Heart right ventricle (tissue), 16 donors: ENCODE data around the gene EML4. TPM values are rescaled to one million over a fixed set of nuclear protein-coding genes. Genes with fewer than 3 reads are reported as not detected.

Experiments used
- ATAC-seq, 8 donors: fragments of 200-7000 bp; cut with Tn5 transposase; one replicate each; pipeline ENCODE4 v1.9.1; 2020; ENCODE audit warnings: mild to moderate bottlenecking in 8 of 8, moderate library complexity in 8 of 8, moderate number of reproducible peaks in 1 of 8
- DNase-seq, 2 donors: peaks; one replicate each; pipeline ENCODE4 v3.0.0-alpha.2; 2020
- H3K27ac ChIP-seq, 10 donors: fragments of 200-600 bp; sonication (generic) in 2 of 10; one replicate each; pipeline versions ENCODE4 v1.5.0 to v1.8.0; 2020 to 2022; ENCODE audit warnings: mild to moderate bottlenecking in 3 of 10
- H3K27me3 ChIP-seq, 7 donors: fragments of 200-600 bp; one replicate each; pipeline ENCODE4 v1.8.0; 2021 to 2022; ENCODE audit warnings: mild to moderate bottlenecking in 2 of 7
- H3K36me3 ChIP-seq, 9 donors: fragments of 200-600 bp; sonication (generic) in 1 of 9; one replicate each; pipeline versions ENCODE4 v1.5.0 to v1.8.0; 2020 to 2022; ENCODE audit warnings: mild to moderate bottlenecking in 2 of 9
- H3K4me1 ChIP-seq, 9 donors: fragments of 200-600 bp; sonication (generic) in 1 of 9; one replicate each; pipeline versions ENCODE4 v1.5.0 to v1.8.0; 2020 to 2022; ENCODE audit warnings: mild to moderate bottlenecking in 4 of 9
- H3K4me3 ChIP-seq, 10 donors: fragments of 200-600 bp; sonication (generic) in 2 of 10; one replicate each; pipeline versions ENCODE4 v1.5.0 to v1.8.0; 2020 to 2022; ENCODE audit warnings: mild to moderate bottlenecking in 7 of 10, moderate library complexity in 2 of 10
- H3K9me3 ChIP-seq, 11 donors: fragments of 200-600 bp in 10 of 11; sonication (generic) in 2 of 11; one replicate each; pipeline versions ENCODE4 v1.5.0 to v1.8.0; 2013 to 2022; ENCODE audit warnings: mild to moderate bottlenecking in 2 of 11, control low read depth in 1 of 11, moderate library complexity in 1 of 11
- WGBS, 2 donors: extraction: QIAGEN DNeasy Blood & Tissue Kit; methylation state at CpG; one replicate each; pipeline ENCODE4 v1.1.7; 2013; ENCODE audit warnings: inconsistent platforms in 1 of 2; 5-methylcytosine and 5-hydroxymethylcytosine counted together
- intact Hi-C, 10 donors: fragments of 100-400 bp; cut with DNase I; formaldehyde crosslinking; loops; one replicate each; pipeline versions ENCODE4 v1.11.1 to v1.14.2; 2022
- polyA plus RNA-seq, 2 donors: library from polyadenylated mRNA; stranded (reverse); fragments of 200-250 nt; gene quantifications; one replicate each; pipeline ENCODE4 v1.2.3, GENCODE V29; 2013
- total RNA-seq, 10 donors: library from RNA; stranded (reverse); fragmentation: NEBNext Ultra II Directional in 3 of 10; extraction: Animal tissue kit (Norgen Biotek cat#: 25700) in 3 of 10; gene quantifications; one replicate each; pipeline versions ENCODE4 v1.2.1 to v1.2.4, GENCODE V29; 2021 to 2023
- TF ChIP-seq, protein P1 (sequence below), 9 donors: fragments of 200-600 bp; sonication (generic) in 2 of 9; IDR thresholded peaks; one replicate each; pipeline versions ENCODE4 v1.5.0 to v1.8.0; 2021 to 2022; ENCODE audit warnings: antibody characterized with exemption in 9 of 9, mild to moderate bottlenecking in 5 of 9, moderate library complexity in 1 of 9
- donor health status: Arrhythmogenic right ventricular cardiomyopathy.
- donor health status: ischemic (EF 13 %, LVEDD 7.1; RV severe dilation, severe dysfunction).
- donor health status: healthy with polysubstance abuse.
- donor health status: DM: no; HTN: yes; CAD: no.
- donor health status: DM: no; HTN: no; CAD: no.
- donor health status: ischemic (EF 25% LVEDD 6.9; RV normal size, moderate dysfunction).
- donor health status: ischemic (EF 25% LVEDD 5.7; RV mildly dilated, moderate dysfunction).
- donor health status: healthy.
- donor health status: DM: yes; HTN: yes; CAD: no.
- donor health status: Ischemic cardiomyopathy.
- donor health status: ischemic (EF 35%, LVEDD 5.7; RV mildly dilated, moderate dysfunction).
- donor health status: nonischemic (EF 11% LVEDD 7.7; RV severe dilation, severe dysfunction).
- donor health status: DM: yes; HTN: yes; CAD: no.
- donor health status: PGD.
- donor health status: ischemic (EF 29% LVEDD 5.4; RV normal size, mild dysfunction).
- donor health status: nonischemic (EF 23%, LVEDD 6.1; RV moderate dilation, normal function).

The EML4 gene
- total and polyA plus RNA-seq, 12 donors: 2.9 to 17.2 (median 5.8) TPM

DNA sequence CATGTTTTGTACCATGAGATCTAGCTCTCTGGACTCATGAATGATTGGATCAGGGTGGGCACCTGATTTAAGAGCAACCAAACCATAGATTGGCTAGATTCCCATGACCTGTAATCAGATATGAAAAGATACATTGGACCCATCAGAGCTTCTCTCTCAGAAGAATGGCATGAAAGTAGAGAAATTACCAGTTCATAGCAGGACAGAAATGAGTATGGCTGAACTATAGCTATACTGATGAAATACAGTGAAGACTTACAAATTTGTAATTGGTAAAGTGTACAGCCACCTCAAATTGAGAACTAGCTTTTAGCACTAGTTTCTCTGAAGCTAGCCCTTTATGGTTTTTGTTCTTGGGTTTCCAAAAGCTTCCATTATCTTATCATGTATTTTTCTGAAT is 19.0 kb upstream of the EML4 start:
- Histone ChIP-seq H3K4me1 (peaks cover 0 to 16% (median 11%) of the 10 kb centered on the region in 9 donors), H3K4me3 (no peak overlapping the region), H3K27me3 (no peaks in the 10 kb centered on the region), H3K9me3 (no peaks in the 10 kb centered on the region), H3K27ac (no peak overlapping the region), H3K36me3 (no peaks in the 10 kb centered on the region)
- intact Hi-C loops: no loop called here
- ATAC-seq (no peak), DNase-seq (no peak)
- TF ChIP-seq, protein P1, sequence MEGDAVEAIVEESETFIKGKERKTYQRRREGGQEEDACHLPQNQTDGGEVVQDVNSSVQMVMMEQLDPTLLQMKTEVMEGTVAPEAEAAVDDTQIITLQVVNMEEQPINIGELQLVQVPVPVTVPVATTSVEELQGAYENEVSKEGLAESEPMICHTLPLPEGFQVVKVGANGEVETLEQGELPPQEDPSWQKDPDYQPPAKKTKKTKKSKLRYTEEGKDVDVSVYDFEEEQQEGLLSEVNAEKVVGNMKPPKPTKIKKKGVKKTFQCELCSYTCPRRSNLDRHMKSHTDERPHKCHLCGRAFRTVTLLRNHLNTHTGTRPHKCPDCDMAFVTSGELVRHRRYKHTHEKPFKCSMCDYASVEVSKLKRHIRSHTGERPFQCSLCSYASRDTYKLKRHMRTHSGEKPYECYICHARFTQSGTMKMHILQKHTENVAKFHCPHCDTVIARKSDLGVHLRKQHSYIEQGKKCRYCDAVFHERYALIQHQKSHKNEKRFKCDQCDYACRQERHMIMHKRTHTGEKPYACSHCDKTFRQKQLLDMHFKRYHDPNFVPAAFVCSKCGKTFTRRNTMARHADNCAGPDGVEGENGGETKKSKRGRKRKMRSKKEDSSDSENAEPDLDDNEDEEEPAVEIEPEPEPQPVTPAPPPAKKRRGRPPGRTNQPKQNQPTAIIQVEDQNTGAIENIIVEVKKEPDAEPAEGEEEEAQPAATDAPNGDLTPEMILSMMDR (IDR thresholded peaks at IDR 0.05): no peak

GRCh38 chr2:42153944-42154581 is 15.1 kb upstream of the EML4 start:
- DNase-seq: no peak
- intact Hi-C loops: no loop called here
- 85 to 86% methylated on average over 4 of the region's 4 CpGs for WGBS, 2 donors

DNA sequence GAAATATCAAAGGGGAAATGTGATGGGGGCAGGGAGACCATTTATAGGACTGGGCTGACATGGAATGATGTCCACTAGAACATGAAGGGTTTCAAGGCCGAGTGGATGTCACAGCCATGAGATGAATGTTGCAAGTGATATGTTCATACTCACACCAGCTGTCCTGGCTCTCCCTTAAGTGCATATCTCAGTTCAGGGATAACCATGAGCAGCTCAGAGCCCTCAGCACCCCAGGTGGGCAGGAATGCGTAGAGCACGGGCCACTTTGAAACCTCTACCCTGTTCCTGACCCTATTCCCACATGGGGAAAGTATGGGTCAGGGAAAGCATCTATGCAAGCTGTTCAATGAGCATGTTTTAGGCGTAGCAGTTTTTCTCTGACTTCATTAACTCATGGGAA is 12.4 kb upstream of the EML4 start:
- TF ChIP-seq, protein P1 (IDR thresholded peaks at IDR 0.05): no peak
- intact Hi-C loops: no loop called here
- no peaks in the 10 kb centered on the region for H3K27me3 ChIP-seq
- WGBS, 2 donors: 84 to 85% methylated on average over 4 of the region's 4 CpGs
- H3K36me3 ChIP-seq: no peaks in the 10 kb centered on the region
- no peak overlapping the region for H3K27ac ChIP-seq
- H3K9me3 ChIP-seq: no peaks in the 10 kb centered on the region
- DNase-seq: no peak
- no peak overlapping the region for H3K4me3 ChIP-seq
- no peaks in the 10 kb centered on the region for H3K4me1 ChIP-seq
- no peak for ATAC-seq

More at GRCh38 chr2:42153944-42154581, 15.1 kb upstream of the EML4 start:
- no peaks in the 10 kb centered on the region for H3K36me3 ChIP-seq
- H3K27ac ChIP-seq: no peak overlapping the region
- H3K4me1 ChIP-seq: no peaks in the 10 kb centered on the region
- no peak for ATAC-seq
- TF ChIP-seq, protein P1 (IDR thresholded peaks at IDR 0.05): no peak
- no peaks in the 10 kb centered on the region for H3K9me3 ChIP-seq
- H3K4me3 ChIP-seq: no peak overlapping the region
- H3K27me3 ChIP-seq: no peaks in the 10 kb centered on the region

- DNase-seq: no peak
- no peaks in the 10 kb centered on the region for H3K9me3 ChIP-seq
- TF ChIP-seq, protein P1 (IDR thresholded peaks at IDR 0.05): no peak
- H3K4me3 ChIP-seq: no peak overlapping the region
- H3K4me1 ChIP-seq: no peaks in the 10 kb centered on the region
- H3K27ac ChIP-seq: no peak overlapping the region
- intact Hi-C loops: loop anchor here in 1 of 10 donors (10.0 kb wide), 1 partner anchor 1347 kb away; no protein-coding TSS in a partner anchor
- no peaks in the 10 kb centered on the region for H3K36me3 ChIP-seq
- H3K27me3 ChIP-seq: no peaks in the 10 kb centered on the region
- ATAC-seq: no peak
Observed at GRCh38 chr2:42161444-42161843, 7.7 kb upstream of the EML4 start.
